Measurements from ENCODE around the gene PLVAP.
"Not testable (repeated sequence)": the region's sequence is repeated elsewhere in the genome, so short reads cannot be mapped to it uniquely, and the experiment has no call there.

The PLVAP gene

DNA sequence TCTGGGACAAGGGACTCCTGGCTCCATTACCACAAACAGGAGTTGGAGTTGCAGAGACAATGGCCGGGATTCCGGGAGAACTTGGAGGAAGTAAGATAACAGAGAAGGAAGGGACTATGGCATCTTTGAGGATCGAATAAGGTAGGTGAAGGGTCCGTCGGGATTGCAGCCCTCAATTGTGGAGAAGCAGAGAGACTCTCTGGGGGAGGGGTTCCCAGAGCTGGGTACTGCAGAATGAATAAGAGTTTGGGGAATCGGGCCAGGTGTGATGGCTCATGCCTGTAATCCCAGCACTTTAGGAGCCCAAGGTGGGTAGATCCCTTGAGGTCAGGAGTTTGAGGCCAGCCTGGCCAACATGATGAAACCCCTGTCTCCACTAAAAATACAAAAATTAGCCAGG lies 24.5 kb upstream of the PLVAP start:
- DNase-seq, result no peak

GRCh38 chr19:17398902-17399527 lies 21.9 kb upstream of the PLVAP start:
- DNase-seq, result no peak

- peak; percentile 95 for DNase-seq
Observed at GRCh38 chr19:17394891-17395415, 17.8 kb upstream of the PLVAP start.

GRCh38 chr19:17393914-17394313 lies 16.8 kb upstream of the PLVAP start, which contains the start of gene CCDC194:
CCDC194 (minus strand) TSS chr19:17394196; CDS start chr19:17394158, 38 bp downstream.
- DNase-seq, result no peak

- no peak for DNase-seq
Observed at GRCh38 chr19:17393002-17393401, 15.9 kb upstream of the PLVAP start.

DNA sequence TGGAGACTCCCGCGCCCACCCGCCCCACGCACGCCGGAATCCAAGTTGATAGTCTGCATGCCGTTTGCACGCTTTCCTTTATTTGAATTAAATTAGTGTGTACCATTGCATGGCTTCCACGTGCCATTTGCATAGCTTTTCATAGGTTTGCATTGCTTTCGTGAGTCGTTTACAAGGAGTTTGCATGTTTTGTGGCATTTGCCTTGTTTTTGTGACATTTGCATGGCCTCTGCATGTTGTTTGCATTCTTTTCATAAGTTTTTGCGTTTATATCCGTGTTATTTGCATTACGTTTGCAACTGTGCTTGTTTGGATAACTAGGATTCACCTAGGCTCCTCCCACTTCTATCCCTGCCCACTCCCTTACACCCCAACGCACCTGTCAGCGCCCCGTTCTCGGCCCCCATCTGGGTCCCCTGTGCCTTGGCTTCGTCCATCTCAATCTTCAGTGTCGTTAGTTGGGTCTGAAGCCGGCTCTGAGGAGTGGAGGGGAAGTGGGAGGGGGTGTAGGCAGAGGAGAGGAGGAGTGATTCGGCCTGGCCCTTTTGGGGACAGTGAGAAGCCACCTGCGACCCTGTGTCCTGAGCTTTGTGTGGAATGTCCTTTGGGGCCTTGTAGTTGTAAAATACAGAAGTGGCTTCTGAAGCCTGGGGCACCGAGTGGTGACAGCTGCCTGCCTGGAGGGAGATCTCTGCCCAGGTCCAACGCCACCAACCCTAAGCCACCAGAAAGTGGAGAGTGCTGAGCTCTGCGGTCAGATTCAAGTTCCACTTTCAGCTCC lies 14.4 kb upstream of the PLVAP start:
- peak; percentile 51 for DNase-seq

- peak; percentile 99 for DNase-seq
Observed at GRCh38 chr19:17390665-17391370, 13.7 kb upstream of the PLVAP start.

GRCh38 chr19:17389957-17390664 lies 13.0 kb upstream of the PLVAP start:
- DNase-seq, result peak; percentile 60

DNA sequence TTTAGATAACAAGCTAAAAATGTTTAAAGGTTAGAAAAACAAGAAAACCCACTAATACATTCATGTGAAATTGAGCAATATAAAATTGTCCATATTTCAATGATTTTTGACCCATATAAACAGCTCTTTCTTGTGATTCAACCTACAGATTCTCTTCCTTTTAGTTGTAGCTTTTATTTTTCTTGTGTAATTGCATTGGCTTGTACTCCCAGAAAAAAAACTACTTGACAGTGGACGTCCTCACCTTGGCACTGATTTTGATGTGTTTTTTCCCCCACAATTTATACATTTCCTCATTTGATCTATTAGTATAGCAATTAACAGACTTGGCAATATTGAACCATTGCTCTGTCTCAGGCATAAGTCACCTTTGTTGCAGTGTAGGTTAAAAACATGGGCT lies 12.1 kb upstream of the PLVAP start:
- DNase-seq, result no peak

- DNase-seq, result peak; percentile 84
Observed at GRCh38 chr19:17385878-17386611, 8.9 kb upstream of the PLVAP start.

DNA sequence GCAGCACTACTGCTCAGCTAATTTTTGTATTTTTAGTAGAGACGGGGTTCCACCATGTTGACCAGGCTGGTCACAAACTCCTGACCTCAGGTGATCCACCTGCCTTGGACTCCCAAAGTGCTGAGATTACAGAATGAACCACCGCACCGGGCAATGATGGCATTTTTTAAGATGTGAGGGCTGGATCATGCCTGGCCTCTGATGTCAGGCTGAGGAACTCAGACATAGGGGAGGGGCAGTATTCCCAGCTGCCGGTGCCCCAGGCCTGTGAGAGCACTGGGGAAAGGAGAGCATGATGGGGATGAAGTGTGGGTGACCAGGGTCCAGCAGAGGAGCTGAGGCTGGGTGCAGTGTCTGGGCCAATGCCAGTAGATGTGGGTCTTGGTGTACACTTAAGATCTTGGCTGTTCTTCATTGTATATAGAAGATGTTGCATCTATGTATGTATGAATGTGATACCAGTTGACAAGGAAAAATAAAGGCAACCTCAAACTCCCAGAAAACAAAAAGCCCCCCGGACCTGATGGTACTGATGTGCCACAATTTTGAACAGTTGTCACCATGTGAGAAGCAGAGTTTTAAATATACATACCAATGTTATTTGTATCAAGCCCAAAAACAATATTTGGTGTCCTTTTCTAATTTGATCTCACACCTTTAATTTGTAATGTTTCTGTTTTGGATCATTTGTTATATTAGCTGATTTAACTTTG lies 3.4 kb upstream of the PLVAP start:
- no peak for DNase-seq

DNA sequence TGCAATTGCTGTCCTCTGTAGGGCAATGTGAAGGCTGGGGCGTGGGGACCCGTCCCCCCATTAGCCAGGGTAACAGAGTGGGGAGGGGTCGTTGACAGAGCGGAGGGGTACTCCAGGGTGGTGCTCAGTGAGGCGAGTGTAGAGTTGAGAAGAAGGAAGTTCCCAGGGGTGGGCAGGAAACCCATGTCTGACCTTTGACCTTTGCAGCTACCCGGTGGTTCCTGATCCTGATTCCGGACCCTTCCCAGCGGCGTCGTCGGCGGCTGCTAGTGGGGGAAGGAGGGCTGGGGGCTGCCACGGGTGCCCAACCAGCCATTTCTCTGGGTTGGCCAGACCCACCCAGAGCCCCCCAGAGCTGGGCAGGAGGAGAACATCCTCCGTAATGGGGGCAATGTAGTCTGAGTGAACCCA lies 2.1 kb upstream of the PLVAP start:
- no peak for DNase-seq

- DNase-seq, result no peak
Observed at GRCh38 chr19:17378271-17378670, 1.1 kb upstream of the PLVAP start.

DNA sequence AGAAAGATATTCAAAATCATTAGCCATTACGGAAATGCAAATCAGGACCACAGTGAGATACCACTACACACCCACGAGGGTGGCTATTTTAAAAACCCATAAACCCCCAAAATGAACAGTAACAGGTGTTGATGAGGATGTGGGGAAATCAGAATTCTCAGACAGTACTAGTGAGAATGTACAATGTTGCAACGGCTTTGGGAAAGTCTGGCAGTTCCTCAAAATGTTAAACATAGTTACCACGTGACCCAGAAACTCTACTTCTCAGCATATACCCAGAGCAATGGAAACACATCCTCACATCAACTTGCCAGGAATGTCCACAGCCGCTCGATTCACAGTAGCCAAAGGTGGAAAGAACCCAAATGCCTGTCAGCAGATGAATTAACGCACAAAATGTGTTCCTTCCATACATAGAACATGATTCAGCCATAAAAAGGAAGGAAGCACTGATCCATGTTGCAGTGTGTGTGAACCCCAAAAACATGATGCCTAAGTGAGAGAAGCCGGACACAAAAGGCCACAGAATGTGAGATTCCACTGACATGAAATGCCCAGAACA lies 7.0 kb downstream of the PLVAP start:
- DNase-seq, result no peak

- DNase-seq, result no peak
Observed at GRCh38 chr19:17365361-17365760, 11.8 kb downstream of the PLVAP start.

DNA sequence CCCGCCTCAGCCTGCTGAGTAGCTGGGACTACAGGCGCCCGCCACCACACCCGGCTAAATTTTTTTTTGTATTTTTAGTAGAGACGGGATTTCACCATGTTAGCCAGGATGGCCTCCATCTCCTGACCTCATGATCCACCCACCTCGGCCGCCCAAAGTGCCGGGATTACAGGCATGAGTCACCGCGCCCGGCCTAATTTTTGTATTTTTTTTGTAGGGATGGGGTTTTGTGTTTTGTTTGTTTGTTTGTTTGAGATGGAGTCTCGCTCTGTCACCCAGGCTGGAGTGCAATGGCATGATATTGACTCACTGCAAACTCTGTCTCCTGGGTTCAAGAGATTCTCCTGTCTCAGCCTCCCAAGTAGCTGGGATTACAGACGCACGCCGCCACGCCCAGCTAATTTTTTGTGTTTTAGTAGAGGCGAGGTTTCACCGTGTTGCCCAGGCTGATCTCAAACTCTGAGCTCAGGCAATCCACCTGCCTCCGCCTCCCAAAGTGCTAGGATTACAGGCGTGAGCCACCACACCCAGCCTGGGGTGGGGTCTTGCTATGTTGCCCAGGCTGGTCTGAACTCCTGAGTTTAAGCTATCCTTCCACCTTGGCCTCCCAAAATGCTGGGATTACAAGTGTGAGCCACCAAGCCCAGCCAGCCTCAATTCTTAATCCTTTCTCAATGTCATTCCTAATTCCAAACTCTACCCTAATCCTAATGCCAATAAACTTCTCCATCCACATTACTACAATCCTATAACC lies 13.1 kb downstream of the PLVAP start:
- not testable (repeated sequence) for DNase-seq

DNA sequence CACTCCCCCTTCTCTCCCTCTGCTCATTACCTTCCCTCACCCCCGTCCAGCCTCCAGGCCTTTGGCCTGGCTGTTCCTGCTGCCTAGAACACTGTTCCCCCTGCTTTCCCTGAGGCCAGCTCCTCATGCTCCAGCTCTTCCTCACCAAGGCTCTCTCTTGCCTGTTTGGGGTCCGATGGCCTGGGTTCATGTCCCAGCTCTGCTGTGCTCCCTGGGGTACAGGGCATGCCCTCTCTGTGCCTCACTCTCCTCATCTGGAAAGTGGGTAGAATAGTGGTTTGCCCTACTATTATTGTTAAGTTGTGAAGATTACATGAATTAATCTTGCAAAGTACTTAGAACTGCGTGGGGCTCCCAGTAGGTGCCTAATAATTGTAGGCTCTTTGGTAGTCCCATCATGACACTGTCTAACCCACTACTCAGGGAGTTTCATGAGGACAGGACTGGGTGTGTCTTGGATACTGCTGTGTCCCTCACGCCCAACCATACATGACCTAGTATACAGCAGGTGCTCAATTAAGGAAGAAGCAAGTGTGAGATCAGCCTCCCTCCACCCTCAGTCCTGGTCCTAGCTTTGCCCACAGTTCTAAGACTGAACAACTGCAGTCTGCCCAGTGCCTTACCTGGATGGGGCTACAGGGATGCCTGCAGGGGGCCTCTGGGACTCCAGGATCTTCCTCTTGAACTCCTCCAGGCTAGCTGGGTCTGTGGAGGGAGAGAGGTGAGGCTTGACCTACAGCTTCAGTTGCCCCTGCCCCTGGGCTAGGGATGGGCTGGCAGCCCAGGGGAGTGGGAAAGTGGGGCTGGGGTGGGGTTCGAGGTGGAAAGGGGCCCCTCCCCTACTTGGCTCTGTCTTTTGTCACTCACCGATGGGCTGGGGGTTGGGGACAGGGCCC lies 17.0 kb downstream of the PLVAP start:
- DNase-seq, result no peak

DNA sequence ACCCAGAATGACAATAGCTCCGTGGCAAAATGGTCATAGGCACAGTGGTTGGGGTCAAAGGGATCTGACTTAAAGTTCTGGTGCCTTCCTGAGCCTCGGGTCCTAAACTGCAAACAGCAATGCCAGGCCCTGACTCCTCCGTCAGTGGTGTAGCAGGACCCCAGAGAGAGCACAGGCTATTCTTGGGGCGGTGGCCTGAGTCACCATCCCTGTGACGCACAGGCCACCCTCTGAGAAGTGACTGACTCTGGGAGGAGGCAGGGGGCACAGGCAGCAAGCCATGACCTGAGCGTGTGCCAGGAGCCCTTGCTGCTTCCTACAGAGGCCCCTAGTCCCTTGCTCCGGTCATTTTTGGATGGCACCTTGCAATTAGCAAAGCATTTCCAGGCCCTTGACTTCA lies 18.7 kb downstream of the PLVAP start:
- DNase-seq, result no peak

DNA sequence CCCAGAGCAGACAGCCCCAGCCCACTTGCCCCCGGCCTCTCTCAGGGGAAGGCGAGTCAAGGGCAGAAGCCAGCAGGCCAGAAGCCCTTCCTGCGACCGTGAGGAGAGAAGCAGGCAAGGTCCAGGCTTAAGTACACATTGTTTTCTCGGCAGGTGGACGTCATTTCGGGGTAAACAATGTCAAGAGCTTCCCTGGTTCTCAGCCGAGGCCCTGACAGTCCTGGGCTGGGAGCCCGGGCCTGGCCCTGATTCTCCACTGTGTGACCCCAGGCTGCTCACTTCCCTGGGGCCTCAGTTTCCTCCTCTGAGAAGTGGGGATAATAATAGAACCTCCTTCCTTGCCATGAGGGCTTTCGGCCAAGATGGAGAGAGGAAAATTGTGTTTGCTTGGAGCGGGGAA lies 19.4 kb downstream of the PLVAP start:
- no peak for DNase-seq

Measured in NCI-H82 (cell line).